Heart left ventricle (tissue), 16 donors: Measurements from ENCODE around the gene ANXA4. TPM values are rescaled to one million over a fixed set of nuclear protein-coding genes. Genes with fewer than 3 reads are reported as not detected.

Source experiments
- ATAC-seq, 4 donors: fragments of 200-7000 bp; cut with Tn5 transposase; one replicate each; pipeline ENCODE4 v1.9.1; 2020 to 2022; ENCODE audit warnings: moderate library complexity in 4 of 4, mild to moderate bottlenecking in 3 of 4, moderate number of reproducible peaks in 1 of 4
- DNase-seq, 5 donors: peaks; one replicate each; pipeline ENCODE4 v3.0.0-alpha.2; 2020
- H3K27ac ChIP-seq, 12 donors: fragments of 200-600 bp; sonication (generic) in 4 of 12; one replicate each; pipeline versions ENCODE4 v1.5.0 to v1.8.0; 2016 to 2022; ENCODE audit warnings: mild to moderate bottlenecking in 2 of 12
- H3K27me3 ChIP-seq, 9 donors: fragments of 200-600 bp; sonication (generic) in 2 of 9; one replicate each; pipeline versions ENCODE4 v1.5.1 to v1.8.0; 2016 to 2022; ENCODE audit warnings: mild to moderate bottlenecking in 3 of 9
- H3K36me3 ChIP-seq, 9 donors: fragments of 200-600 bp; sonication (generic) in 2 of 9; one replicate each; pipeline versions ENCODE4 v1.5.0 to v1.8.0; 2018 to 2022; ENCODE audit warnings: mild to moderate bottlenecking in 2 of 9
- H3K4me1 ChIP-seq, 12 donors: fragments of 200-600 bp; sonication (generic) in 4 of 12; one replicate each; pipeline versions ENCODE4 v1.5.0 to v1.8.0; 2016 to 2022; ENCODE audit warnings: mild to moderate bottlenecking in 3 of 12
- H3K4me3 ChIP-seq, 12 donors: fragments of 200-600 bp; sonication (generic) in 4 of 12; one replicate each; pipeline versions ENCODE4 v1.5.0 to v1.8.0; 2017 to 2022; ENCODE audit warnings: mild to moderate bottlenecking in 9 of 12, moderate library complexity in 4 of 12
- H3K9me3 ChIP-seq, 12 donors: fragments of 200-600 bp; sonication (generic) in 4 of 12; one replicate each; pipeline versions ENCODE4 v1.5.0 to v1.8.0; 2016 to 2022; ENCODE audit warnings: mild to moderate bottlenecking in 1 of 12
- POLR2A ChIP-seq, 2 donors: fragments of 450-650 bp; IDR thresholded peaks; one replicate each; pipeline ENCODE4 v1.6.1; 2017; ENCODE audit warnings: antibody characterized with exemption in 2 of 2, mild to moderate bottlenecking in 2 of 2, moderate library complexity in 2 of 2
- WGBS, 4 donors: extraction: QIAGEN DNeasy Blood & Tissue Kit in 2 of 4; methylation state at CpG; one replicate each; pipeline versions ENCODE4 v1.1.5 to v1.1.7; 2013 to 2018; 5-methylcytosine and 5-hydroxymethylcytosine counted together
- intact Hi-C, 10 donors: fragments of 100-400 bp; cut with DNase I; formaldehyde crosslinking; loops; one replicate each; pipeline versions ENCODE4 v1.11.1 to v1.14.2; 2022
- polyA plus RNA-seq, 2 donors: library from polyadenylated mRNA; stranded (reverse); fragments of 200-250 nt; gene quantifications; one replicate each; pipeline ENCODE4 v1.2.3, GENCODE V29; 2013
- total RNA-seq, 9 donors: library from RNA; depleted of rRNA in 2 of 9; stranded (reverse); fragments of >200 nt in 2 of 9; fragmentation: NEBNext Ultra II Directional in 3 of 9; extraction: Animal tissue kit (Norgen Biotek cat#: 25700) in 3 of 9; gene quantifications; one replicate each; pipeline versions ENCODE4 v1.1.0 to v1.2.4, GENCODE V29; 2016 to 2023
- TF ChIP-seq, protein P1 (sequence below), 12 donors: fragments of 200-600 bp; sonication (generic) in 4 of 12; IDR thresholded peaks; one replicate each; pipeline versions ENCODE4 v1.5.0 to v1.8.0; 2018 to 2022; ENCODE audit warnings: antibody characterized with exemption in 12 of 12, mild to moderate bottlenecking in 5 of 12
- donor health status: ischemic (EF 13 %, LVEDD 7.1; RV severe dilation, severe dysfunction).
- donor health status: healthy with polysubstance abuse.
- donor health status: DM: no; HTN: yes; CAD: no.
- donor health status: DM: no; HTN: no; CAD: no.
- donor health status: ischemic (EF 25% LVEDD 6.9; RV normal size, moderate dysfunction).
- donor health status: ischemic (EF 25% LVEDD 5.7; RV mildly dilated, moderate dysfunction).
- donor health status: healthy.
- donor health status: DM: yes; HTN: yes; CAD: no.
- donor health status: ischemic (EF 35%, LVEDD 5.7; RV mildly dilated, moderate dysfunction).
- donor health status: nonischemic (EF 11% LVEDD 7.7; RV severe dilation, severe dysfunction).
- donor health status: DM: yes; HTN: yes; CAD: no.
- donor health status: PGD.
- donor health status: ischemic (EF 29% LVEDD 5.4; RV normal size, mild dysfunction).
- donor health status: nonischemic (EF 23%, LVEDD 6.1; RV moderate dilation, normal function).

The ANXA4 gene
- total and polyA plus RNA-seq, 11 donors, result 7.3 to 73.5 (median 18.8) TPM

DNA sequence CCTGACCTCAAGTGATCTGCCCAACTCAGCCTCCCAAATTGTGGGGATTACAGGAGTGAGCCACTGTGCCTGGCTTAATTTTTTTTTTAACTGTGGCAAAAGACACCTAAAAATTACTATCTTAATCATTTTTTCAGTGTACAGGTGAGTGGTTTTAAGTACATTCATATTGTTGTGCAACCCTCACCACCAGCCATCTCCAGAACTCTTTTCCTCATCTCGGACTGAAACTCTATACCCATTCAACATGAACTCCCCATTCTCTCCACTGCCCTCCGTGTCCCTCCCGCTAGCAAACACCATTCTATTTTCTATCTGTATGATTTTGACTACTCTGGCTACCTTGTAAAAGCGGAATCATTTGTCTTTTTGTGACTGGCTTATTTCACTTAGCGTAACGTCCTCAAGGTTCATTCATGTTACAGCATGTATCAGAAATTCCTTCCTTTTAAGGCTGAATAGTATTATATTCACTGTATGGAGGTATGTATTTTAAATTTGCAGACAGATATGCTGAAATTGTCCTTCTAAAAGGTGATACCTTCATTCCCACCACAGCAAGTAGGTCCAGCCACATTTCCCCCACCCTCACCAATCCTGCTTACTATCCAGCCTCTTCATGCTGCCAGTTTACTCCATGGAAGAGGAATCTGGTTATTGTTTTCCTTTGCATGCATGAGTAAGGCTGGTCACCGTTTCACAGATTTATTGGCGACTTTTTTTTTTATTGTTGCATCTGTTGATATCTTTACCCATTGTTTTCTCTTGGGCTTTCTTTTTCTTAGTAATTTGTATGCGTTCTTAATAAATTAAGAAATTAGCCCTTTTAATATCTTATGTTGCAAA lies 40.6 kb upstream of the ANXA4 start:
- no peaks in the 10 kb centered on the region for H3K27me3 ChIP-seq
- WGBS, 4 donors, result 85 to 91% (median 90%) methylated on average over 9 of the region's 9 CpGs
- intact Hi-C loops, result no loop called here

DNA sequence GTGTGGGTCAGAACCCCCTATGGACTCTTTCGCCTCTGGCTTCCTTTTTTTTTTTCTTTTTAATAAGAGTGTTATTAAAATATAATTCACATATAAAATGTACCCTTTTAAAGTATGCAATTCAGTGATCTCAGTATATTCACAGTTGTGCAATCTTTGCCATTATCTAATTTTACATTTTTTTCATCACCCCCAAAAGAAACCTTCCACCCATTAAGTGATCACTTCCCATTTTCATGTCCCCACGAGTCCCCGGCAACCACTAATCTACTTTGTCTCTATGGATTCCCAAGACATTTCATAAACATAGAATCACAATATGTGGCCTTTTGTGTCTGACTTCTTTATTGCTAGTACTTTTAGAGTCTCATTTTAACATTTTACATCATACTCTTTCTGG lies 38.7 kb upstream of the ANXA4 start:
- Histone ChIP-seq H3K27ac (peak overlapping the region in 1 of 12 donors; percentile 77), H3K4me3 (no peak overlapping the region), H3K9me3 (no peaks in the 10 kb centered on the region), H3K36me3 (no peaks in the 10 kb centered on the region), H3K4me1 (peaks cover 0 to 32% (median 0%) of the 10 kb centered on the region in 12 donors), H3K27me3 (no peaks in the 10 kb centered on the region)
- DNase-seq (no peak), ATAC-seq (no peak)
- 79 to 88% (median 82%) methylated on average over 3 of the region's 3 CpGs for WGBS, 4 donors
- intact Hi-C loops, result no loop called here
- TF ChIP-seq, protein P1, sequence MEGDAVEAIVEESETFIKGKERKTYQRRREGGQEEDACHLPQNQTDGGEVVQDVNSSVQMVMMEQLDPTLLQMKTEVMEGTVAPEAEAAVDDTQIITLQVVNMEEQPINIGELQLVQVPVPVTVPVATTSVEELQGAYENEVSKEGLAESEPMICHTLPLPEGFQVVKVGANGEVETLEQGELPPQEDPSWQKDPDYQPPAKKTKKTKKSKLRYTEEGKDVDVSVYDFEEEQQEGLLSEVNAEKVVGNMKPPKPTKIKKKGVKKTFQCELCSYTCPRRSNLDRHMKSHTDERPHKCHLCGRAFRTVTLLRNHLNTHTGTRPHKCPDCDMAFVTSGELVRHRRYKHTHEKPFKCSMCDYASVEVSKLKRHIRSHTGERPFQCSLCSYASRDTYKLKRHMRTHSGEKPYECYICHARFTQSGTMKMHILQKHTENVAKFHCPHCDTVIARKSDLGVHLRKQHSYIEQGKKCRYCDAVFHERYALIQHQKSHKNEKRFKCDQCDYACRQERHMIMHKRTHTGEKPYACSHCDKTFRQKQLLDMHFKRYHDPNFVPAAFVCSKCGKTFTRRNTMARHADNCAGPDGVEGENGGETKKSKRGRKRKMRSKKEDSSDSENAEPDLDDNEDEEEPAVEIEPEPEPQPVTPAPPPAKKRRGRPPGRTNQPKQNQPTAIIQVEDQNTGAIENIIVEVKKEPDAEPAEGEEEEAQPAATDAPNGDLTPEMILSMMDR (IDR thresholded peaks at IDR 0.05), result no peak
- TF ChIP-seq POLR2A (IDR thresholded peaks at IDR 0.05), result no peak

More for the DNA sequence above, 40.6 kb upstream of the ANXA4 start:
- Histone ChIP-seq H3K27ac (no peak overlapping the region), H3K4me3 (no peak overlapping the region), H3K9me3 (no peaks in the 10 kb centered on the region), H3K36me3 (no peaks in the 10 kb centered on the region), H3K4me1 (peaks cover 0 to 32% (median 0%) of the 10 kb centered on the region in 12 donors)
- ATAC-seq (no peak), DNase-seq (no peak)
- TF ChIP-seq POLR2A (IDR thresholded peaks at IDR 0.05), result no peak
- TF ChIP-seq, protein P1 (IDR thresholded peaks at IDR 0.05), result no peak

DNA sequence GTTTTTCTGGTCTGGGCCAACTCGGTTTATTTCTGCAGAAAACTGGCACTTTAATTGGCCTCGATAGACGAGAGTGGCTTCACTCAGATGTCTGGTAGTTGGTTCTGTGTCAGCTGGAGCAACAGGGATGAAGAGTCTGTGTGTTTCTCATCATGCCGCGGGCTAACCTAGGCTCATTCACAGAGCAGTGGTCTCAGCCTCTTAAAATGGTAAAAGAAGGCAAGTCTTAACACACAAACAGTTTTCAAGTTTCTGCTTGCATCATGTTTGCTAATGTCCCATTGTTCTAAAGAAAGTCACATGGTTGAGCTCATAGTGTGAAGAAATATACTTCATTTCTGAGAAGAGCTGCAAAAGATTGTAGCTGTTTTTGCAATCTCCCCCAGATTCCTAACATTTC lies 37.5 kb upstream of the ANXA4 start:
- no peak for DNase-seq
- H3K27me3 ChIP-seq, result no peaks in the 10 kb centered on the region
- no peak for TF ChIP-seq POLR2A (IDR thresholded peaks at IDR 0.05)
- TF ChIP-seq, protein P1 (IDR thresholded peaks at IDR 0.05), result no peak
- H3K9me3 ChIP-seq, result no peaks in the 10 kb centered on the region
- no peak for ATAC-seq
- peak overlapping the region in 1 of 12 donors; percentile 77 for H3K27ac ChIP-seq
- peaks cover 0 to 32% (median 0%) of the 10 kb centered on the region in 12 donors for H3K4me1 ChIP-seq
- H3K36me3 ChIP-seq, result no peaks in the 10 kb centered on the region
- intact Hi-C loops, result no loop called here
- 82 to 88% (median 87%) methylated on average over 5 of the region's 5 CpGs for WGBS, 4 donors
- no peak overlapping the region for H3K4me3 ChIP-seq

DNA sequence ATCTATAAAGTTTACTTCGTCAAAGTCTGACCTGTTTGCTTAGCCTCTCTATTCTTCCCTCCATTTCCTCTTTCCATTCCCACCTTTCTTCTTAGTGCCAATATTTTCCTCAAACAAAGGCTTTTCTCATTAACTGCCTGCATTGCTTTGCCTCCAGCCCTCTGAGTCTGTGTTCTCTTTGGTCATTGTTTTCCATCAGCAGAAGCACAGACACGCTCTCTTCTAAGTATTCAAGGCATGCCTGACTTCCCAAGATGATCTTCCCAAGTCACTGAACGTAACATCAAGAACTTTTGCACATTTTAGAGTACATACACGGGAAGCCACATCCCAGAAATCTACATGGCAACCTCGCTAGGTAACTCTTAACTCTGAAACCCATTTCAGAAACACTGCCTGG lies 32.6 kb upstream of the ANXA4 start:
- Histone ChIP-seq H3K4me3 (no peak overlapping the region), H3K27ac (no peak overlapping the region), H3K36me3 (no peaks in the 10 kb centered on the region), H3K27me3 (no peaks in the 10 kb centered on the region), H3K4me1 (peaks cover 0 to 14% (median 0%) of the 10 kb centered on the region in 12 donors), H3K9me3 (no peaks in the 10 kb centered on the region)
- DNase-seq (no peak), ATAC-seq (no peak)
- intact Hi-C loops, result no loop called here
- no peak for TF ChIP-seq POLR2A (IDR thresholded peaks at IDR 0.05)
- TF ChIP-seq, protein P1 (IDR thresholded peaks at IDR 0.05), result no peak
- WGBS, 4 donors, result 79 to 90% (median 88%) methylated on average over 5 of the region's 5 CpGs
